HCEC 1CT (cell line): ENCODE measurements around the gene SBF1.
A peak's percentile ranks its signal among the peaks of the same experiment; 100 is the strongest.

Experiments used
- DNase-seq: peaks from one replicate; pipeline ENCODE4 v3.0.0-alpha.2; 2017

The SBF1 gene

DNA sequence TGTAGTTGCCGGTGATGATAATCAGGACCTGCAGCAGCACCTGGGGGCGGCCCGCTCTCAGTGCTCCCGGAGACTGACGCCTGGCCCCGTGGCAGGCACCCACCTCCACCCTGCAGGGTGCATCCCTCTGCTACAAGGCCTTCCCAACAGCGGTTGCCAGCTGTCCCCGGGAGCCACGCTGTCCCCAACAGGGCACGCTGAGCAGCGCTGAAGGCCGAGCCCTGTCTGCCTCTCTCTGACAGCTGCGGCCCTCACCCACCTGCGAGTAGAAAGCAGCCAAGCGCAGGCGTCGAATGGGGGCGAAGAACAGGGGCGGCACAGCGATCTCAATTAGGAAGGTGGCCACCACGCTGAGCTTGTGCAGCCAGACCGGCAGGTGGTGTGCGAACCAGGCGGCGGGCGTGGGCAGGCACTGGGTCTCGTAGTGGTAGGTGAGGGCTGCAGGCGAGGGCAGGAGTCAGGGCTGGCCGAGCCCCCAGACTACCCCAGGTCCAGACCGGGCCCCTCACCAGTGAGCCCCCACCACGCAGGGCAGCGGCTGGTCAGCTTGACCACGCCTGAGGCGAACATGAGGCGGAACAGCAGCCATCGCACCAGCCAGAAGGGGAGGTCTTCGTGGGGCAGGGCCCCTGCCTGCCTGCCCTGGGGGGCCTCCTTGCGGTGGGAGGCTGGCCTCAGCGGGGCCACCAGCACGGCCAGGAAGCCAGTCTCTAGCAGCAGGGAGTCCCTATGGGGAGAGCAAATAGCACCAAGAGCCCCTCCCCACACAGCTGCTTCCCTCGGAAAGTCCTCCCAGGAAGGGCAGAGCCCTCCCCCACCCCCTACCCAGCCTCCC, 31.2 kb upstream of the SBF1 start:
- DNase-seq, result no peak

DNA sequence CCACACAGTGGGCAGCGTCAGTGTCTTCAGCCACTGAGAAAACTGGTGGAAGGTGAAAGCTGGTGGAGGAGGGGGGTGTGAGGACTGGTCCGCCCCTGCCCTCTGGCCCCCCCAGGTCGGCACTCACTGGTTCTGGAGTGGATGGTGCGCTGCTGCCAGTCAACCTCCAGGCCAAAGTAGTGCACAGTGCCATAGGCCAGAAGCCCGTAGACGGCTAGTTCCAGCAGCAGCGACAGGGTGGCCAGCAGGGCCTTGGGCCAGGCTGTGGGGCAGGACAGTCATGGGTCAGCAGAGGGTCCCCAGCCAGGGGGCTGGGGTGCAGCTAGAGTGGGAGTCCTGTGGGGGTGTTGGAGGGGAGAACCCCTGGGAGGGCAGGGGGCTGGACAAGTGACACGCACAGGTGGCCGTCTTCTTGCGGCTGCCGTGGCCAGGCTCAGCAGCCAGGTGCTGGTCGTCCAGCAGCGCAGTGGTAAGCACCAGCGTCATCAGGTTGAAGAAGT, 30.5 kb upstream of the SBF1 start:
- DNase-seq, result no peak

DNA sequence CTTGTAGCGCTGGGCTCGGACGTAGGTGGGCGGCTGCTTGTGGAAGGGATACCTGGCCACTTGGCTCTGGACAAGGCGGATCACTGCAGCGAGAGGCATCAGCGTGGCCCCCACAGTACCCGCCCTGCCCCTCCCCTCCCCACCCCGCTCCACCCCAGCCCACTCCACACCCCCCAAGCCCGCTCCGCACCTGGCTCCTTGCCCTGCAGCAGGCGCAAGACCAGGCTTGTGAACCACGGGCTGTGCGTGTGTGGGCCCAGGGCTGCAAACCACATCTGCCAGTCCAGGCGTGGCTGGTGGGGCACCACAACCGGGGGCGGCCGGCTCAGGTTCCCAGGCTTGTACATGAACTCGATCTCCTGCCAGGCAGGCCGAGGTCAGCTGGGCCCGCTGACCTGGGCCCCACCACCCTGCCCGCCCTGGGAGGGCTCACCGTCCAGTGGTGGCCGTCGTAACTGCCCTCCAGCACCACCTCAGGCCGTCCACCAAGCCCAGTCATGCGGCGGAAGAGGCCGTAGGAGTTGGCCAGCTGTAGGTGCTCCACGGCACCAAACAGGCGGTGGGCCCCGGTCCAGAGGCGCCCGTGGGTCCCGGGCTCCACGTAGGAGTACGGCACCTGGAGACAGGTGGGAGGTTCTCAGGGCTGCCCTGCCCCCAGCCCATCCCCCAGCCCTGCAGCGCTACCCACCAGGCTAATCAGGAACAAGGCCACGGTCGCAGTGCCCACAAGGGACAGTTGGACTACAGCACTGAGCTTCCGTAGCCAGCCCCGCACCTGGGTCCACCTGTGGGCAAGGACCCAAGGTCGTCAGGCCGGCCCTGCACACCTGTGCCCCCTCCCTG, 29.8 kb upstream of the SBF1 start:
- no peak for DNase-seq

GRCh38 chr22:50503475-50504145, 28.8 kb upstream of the SBF1 start:
- no peak for DNase-seq

DNA sequence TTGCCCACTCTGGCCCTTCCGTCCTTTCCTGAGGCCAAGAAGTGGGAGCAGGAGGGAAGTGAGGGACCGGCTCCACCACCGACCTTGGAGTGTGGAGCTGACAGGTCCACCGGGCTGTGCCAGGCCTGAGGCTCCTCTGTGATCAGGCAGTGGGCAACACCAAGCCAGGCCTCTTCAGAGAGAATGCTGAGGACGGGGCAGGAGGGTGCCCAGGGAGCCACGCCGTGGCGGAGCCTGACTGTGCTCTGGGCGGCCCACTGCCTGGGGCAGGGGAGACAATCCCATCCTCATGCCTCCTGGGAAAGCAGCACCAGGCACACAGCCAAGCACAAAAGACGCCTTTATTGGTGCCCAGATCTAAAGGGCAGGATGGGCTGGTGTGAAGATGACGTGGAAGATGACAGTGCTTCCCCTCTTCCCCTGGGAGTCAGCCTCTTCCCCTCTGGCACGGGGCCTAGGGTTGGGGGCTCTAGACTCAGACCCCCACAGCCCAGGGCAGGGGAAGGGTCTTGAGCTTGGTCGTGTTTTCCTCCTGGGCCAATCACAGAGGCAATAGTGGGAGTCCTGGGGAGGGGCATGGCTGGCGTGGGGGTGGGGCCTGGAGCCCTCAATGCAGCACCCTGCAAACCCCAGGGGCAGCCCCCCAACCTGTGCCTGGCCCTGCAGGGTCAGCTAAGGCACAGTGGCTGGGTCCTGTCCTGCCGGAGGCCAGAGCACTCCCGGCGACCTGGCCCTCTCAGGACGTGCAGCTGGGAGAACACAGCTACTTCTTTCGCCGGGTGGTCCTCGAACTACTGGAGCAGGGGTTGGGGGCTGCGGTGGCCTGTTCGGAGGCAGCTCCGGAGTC, 28.0 kb upstream of the SBF1 start:
- no peak for DNase-seq

GRCh38 chr22:50502096-50502495, 27.3 kb upstream of the SBF1 start:
- no peak for DNase-seq

DNA sequence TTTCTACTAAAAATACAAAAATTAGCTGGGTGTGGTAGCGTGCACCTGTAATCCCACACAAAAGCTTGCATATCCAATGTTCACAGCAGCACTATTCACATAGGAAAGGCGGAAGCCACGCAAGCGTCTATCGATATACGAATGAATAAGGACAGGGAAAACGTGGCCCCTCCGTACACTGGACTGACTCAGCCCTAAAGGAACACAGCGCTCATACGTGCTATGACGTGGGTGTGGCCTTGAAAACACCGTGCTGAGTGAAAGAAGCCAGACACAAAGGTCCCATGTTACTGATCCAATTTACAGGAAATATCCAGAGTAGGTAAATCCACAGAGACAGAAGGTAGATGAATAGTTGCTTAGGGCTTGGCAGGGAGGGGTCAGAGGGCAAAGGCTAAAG, 25.6 kb upstream of the SBF1 start:
- no peak for DNase-seq

GRCh38 chr22:50498322-50498890, 23.6 kb upstream of the SBF1 start:
- DNase-seq, result peak; percentile 51

GRCh38 chr22:50497093-50497492, 22.3 kb upstream of the SBF1 start:
- DNase-seq, result no peak

DNA sequence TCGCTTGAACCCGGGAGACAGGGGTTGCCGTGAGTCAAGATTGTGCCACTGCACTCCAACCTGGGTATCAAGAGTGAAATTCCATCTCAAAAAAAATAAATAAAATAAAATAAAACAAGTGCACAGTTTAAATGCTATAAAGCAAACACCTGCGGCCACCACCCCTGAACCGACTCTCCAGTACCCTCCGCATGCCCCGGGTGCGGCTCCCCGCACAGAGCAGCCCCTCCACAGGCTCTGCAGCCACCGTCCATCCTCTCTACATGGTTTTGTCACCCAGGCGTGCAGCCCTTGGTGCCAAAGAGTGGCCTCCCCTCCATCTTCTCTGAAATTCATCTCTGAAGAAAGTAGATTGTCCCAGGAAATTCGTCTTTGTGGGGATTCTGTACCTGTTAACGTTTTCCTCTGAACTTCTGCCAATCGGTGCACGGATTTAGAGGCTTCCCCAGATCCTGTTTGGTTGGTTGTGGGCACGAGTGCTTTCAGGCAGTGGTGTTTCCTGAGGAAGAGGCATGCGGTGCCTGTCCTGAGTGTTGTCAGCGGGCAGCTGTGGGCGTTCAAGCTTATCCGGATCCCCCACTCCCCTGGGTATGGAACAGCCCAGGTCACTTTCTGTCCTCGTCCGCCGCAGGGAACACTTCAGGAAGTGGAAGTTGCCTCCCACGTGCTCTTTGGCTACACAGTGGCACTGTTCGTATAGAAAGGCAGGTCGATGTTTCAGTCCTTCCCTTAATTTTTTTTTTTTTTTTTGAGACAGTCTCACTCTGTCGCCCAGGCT, 15.9 kb upstream of the SBF1 start:
- DNase-seq, result no peak

- no peak for DNase-seq
Observed at GRCh38 chr22:50489363-50490243, 14.8 kb upstream of the SBF1 start.

GRCh38 chr22:50488886-50489285, 14.1 kb upstream of the SBF1 start:
- DNase-seq, result no peak

DNA sequence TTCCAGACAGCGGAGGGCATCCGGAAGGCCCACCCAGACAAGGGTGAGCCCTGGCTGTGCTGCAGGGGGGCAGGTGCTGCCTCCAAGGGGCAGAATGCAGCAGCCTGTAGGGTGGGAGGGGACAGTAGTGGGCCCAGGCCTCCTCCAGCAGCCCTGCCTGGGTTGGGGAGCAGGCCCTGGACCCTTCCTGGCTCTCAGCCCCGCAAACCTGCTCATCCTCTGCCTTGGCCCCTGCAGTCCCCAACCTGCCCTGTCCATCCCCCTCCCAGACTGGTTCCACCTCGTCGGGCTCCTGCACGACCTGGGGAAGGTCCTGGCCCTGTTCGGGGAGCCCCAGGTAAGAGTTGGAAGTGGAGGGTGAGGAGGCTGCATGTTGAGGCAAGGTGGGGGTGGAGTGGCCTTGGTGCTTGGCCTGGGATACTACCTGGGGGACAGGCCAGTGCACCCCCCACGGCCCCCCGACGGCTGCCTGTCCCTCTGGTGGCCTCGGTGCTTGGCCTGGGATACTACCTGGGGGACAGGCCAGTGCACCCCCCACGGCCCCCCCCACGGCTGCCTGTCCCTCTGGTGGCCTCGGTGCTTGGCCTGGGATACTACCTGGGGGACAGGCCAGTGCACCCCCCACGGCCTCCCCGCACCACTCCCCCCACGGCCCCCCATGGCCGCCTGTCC, 13.3 kb upstream of the SBF1 start:
- DNase-seq, result no peak

DNA sequence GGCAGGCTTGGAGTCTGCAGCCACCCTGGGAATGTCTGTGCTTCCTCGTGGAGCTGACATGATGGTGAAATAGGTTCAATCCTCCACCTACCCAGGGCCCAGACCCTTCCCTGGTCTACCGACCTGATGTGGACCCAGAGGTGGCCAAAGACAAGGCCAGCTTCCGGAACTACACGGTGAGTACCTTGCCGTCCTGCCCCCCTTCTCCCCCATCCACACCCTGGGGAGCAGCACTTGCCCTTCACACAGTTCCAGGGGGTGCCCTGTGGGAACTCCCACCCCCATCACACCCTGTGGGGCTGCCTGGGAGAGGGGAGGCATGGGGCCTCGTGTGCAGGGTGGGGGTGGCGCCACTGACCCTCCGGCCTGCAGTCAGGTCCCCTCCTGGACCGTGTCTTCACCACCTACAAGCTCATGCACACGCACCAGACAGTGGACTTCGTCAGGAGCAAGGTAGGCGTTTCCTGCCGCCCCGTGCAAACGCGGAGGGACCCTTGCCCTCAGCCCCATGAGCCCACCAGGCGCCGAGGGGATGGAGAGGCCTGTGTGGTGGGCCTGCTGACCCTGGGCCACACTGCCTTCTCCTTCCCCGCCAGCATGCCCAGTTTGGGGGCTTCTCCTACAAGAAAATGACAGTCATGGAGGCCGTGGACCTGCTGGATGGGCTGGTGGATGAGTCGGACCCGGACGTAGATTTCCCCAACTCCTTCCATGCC, 12.6 kb upstream of the SBF1 start:
- no peak for DNase-seq

- DNase-seq, result no peak
Observed at GRCh38 chr22:50486561-50487289, 11.9 kb upstream of the SBF1 start, which contains the start of gene MIOX. Gene MIOX (plus strand): TSS chr22:50486859. CDS start chr22:50486898, 39 bp downstream.

- no peak for DNase-seq
Observed at GRCh38 chr22:50485221-50486131, 10.6 kb upstream of the SBF1 start.
